D721Med (cell line): ENCODE data around the gene AFAP1L2.

Source experiments
- DNase-seq: peaks from one replicate; pipeline ENCODE4 v3.0.0; 2011; ENCODE audit warnings: low spot score; ENCODE audit not compliant: insufficient read length
- FAIRE-seq: peaks from 2 replicates; lab custom pipeline; 2011; peaks lifted over from hg19 to GRCh38; lab: Jason Lieb, UNC
- CTCF ChIP-seq: IDR thresholded peaks from 2 replicates; pipeline ENCODE4 v1.5.1; 2012; ENCODE audit warnings: mild to moderate bottlenecking, control low read depth; ENCODE audit not compliant: insufficient read depth; ENCODE audit errors: missing control alignments

AFAP1L2 gene

GRCh38 chr10:114441107-114441506 lies 36.8 kb upstream of the AFAP1L2 start:
- no peak for DNase-seq
- FAIRE-seq: no peak
- TF ChIP-seq CTCF: no peak

- peak; percentile 29 for TF ChIP-seq CTCF
- DNase-seq (no peak), FAIRE-seq (no peak)
Observed at GRCh38 chr10:114437473-114438292, 33.4 kb upstream of the AFAP1L2 start.

- DNase-seq: no peak
- no peak for TF ChIP-seq CTCF
- FAIRE-seq: no peak
Observed at GRCh38 chr10:114436941-114437340, 32.6 kb upstream of the AFAP1L2 start.

- TF ChIP-seq CTCF: no peak
- no peak for FAIRE-seq
- no peak for DNase-seq
Observed at GRCh38 chr10:114432566-114433093, 28.3 kb upstream of the AFAP1L2 start.

GRCh38 chr10:114431414-114432135 lies 27.3 kb upstream of the AFAP1L2 start:
- no peak for FAIRE-seq
- no peak for TF ChIP-seq CTCF

GRCh38 chr10:114430688-114431413 lies 26.5 kb upstream of the AFAP1L2 start:
- DNase-seq (no peak), FAIRE-seq (no peak)

More at GRCh38 chr10:114431414-114432135, 27.3 kb upstream of the AFAP1L2 start:
- no peak for DNase-seq

More at GRCh38 chr10:114430688-114431413, 26.5 kb upstream of the AFAP1L2 start:
- TF ChIP-seq CTCF: no peak
